ENCODE results near the gene CDC6. TPM values are rescaled to one million over a fixed set of nuclear protein-coding genes. Genes with fewer than 3 reads are reported as not detected.

CDC6 gene
- total RNA-seq, 2 experiments from 2014 or later, result 105 to 171 TPM

GRCh38 chr17:40341808-40342503 is 54.3 kb downstream of the CDC6 start:
- H3K36me3 Mint-ChIP-seq (ENCODE audit: low read depth), result peaks cover 7% of the 10 kb centered on the region
- peak overlapping the region; percentile 60 for H3K4me3 Mint-ChIP-seq
- no peaks in the 10 kb centered on the region for H3K27me3 Mint-ChIP-seq
- no peak for DNase-seq
- ChIA-PET POLR2A (interaction anchor here (0.6 to 1.0 kb wide), 2 partner anchors 101 to 241 kb away, joined by 3 to 6 read pairs; no protein-coding TSS in a partner anchor), CTCF (interaction anchor here (1.2 kb wide), 1 partner anchor 39 kb away, joined by 5 read pairs; no protein-coding TSS in a partner anchor)
- intact Hi-C loops (cut with DNase I, micrococcal nuclease), result loop anchor here (1.0 to 5.0 kb wide), 6 partner anchors 19 to 125 kb away; partner anchors contain the start of genes RARA (in 1 of the 2) and WIPF2 (in 1 of the 2)
- no peaks in the 10 kb centered on the region for H3K9me3 Mint-ChIP-seq (ENCODE audit: low read depth)
- no peak for ATAC-seq
- H3K27ac Mint-ChIP-seq, result no peak overlapping the region
- H3K4me1 Mint-ChIP-seq, result peaks cover 80% of the 10 kb centered on the region

DNA sequence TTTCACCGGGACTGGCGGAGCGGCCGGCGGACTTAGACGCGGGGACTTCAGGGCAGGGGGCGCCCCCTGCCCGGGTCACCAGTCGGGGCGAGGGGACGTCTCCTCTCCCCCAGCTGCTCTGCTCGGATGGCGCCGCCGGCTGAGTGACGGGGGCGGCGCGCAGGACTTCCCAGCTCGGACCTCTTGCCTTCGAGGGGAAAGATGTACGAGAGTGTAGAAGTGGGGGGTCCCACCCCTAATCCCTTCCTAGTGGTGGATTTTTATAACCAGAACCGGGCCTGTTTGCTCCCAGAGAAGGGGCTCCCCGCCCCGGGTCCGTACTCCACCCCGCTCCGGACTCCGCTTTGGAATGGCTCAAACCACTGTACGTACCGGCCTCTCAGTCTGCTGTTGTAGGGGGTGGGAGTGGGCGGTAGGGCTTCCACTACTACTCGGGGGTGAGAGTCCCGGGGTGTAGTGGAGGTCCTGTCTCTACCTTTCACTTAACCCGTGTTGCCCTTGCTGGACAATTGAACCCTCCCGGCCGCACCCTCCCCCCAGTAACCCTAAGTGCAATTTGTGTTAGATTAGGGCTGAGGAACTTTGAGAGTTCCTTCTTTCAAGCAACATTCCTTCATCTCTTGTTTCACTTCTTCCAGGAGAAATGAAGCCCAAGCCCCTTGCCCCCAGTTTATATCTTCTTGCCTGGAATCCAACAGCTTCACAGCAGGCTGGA is 55.0 kb downstream of the CDC6 start:
- DNase-seq (no peak), ATAC-seq (no peak)
- no peaks in the 10 kb centered on the region for H3K9me3 Mint-ChIP-seq (ENCODE audit: low read depth)
- POLR2A ChIA-PET, result interaction anchor here (0.6 kb wide), 1 partner anchor 102 kb away, joined by 6 read pairs; no protein-coding TSS in a partner anchor
- H3K4me3 Mint-ChIP-seq, result peak overlapping the region; percentile 58
- H3K27me3 Mint-ChIP-seq, result no peaks in the 10 kb centered on the region
- intact Hi-C loops (cut with DNase I, micrococcal nuclease), result loop anchor here in 1 of 2 experiments (5.0 kb wide), 2 partner anchors 35 to 125 kb away; partner anchors contain the start of genes RARA and WIPF2
- peak overlapping the region; percentile 31 for H3K27ac Mint-ChIP-seq
- CTCF ChIA-PET, result interaction anchor here (1.5 kb wide), 1 partner anchor 12 kb away, joined by 7 read pairs; no protein-coding TSS in a partner anchor
- H3K36me3 Mint-ChIP-seq (ENCODE audit: low read depth), result peaks cover 6% of the 10 kb centered on the region
- H3K4me1 Mint-ChIP-seq, result peaks cover 76% of the 10 kb centered on the region

- ChIA-PET CTCF (interaction anchor here (0.6 to 1.5 kb wide), 8 partner anchors 11 to 271 kb away, joined by 3 to 7 read pairs (median 4); no protein-coding TSS in a partner anchor), POLR2A (no interaction called here)
- H3K4me1 Mint-ChIP-seq, result peaks cover 71% of the 10 kb centered on the region
- no peaks in the 10 kb centered on the region for H3K9me3 Mint-ChIP-seq (ENCODE audit: low read depth)
- intact Hi-C loops (cut with DNase I, micrococcal nuclease), result loop anchor here in 1 of 2 experiments (5.0 kb wide), 2 partner anchors 36 to 126 kb away; partner anchors contain the start of genes RARA and WIPF2
- peak overlapping the region; percentile 58 for H3K4me3 Mint-ChIP-seq
- no peaks in the 10 kb centered on the region for H3K27me3 Mint-ChIP-seq
- H3K27ac Mint-ChIP-seq, result no peak overlapping the region
- ATAC-seq (no peak), DNase-seq (no peak)
- peaks cover 6% of the 10 kb centered on the region for H3K36me3 Mint-ChIP-seq (ENCODE audit: low read depth)
Measured at GRCh38 chr17:40343219-40344119, 55.8 kb downstream of the CDC6 start.

- Mint-ChIP-seq H3K27ac (peak overlapping the region; percentile 39), H3K4me3 (peak overlapping the region; percentile 39), H3K9me3 (ENCODE audit: low read depth) (no peaks in the 10 kb centered on the region), H3K4me1 (peaks cover 64% of the 10 kb centered on the region), H3K36me3 (ENCODE audit: low read depth) (peaks cover 10% of the 10 kb centered on the region), H3K27me3 (no peaks in the 10 kb centered on the region)
- ChIA-PET CTCF (interaction anchor here (0.7 to 2.1 kb wide), 8 partner anchors 10 to 175 kb away, joined by 3 to 8 read pairs (median 4); no protein-coding TSS in a partner anchor), POLR2A (interaction anchor here (0.7 kb wide), 1 partner anchor 49 kb away, joined by 3 read pairs; no protein-coding TSS in a partner anchor)
- ATAC-seq (no peak), DNase-seq (no peak)
- intact Hi-C loops (cut with DNase I, micrococcal nuclease), result loop anchor here in 1 of 2 experiments (5.0 kb wide), 2 partner anchors 37 to 127 kb away; partner anchors contain the start of genes RARA and WIPF2
Measured at GRCh38 chr17:40344421-40345160, 56.9 kb downstream of the CDC6 start.

- Mint-ChIP-seq H3K27me3 (no peaks in the 10 kb centered on the region), H3K36me3 (ENCODE audit: low read depth) (peaks cover 15% of the 10 kb centered on the region), H3K4me3 (peak overlapping the region; percentile 39), H3K4me1 (peaks cover 58% of the 10 kb centered on the region), H3K9me3 (ENCODE audit: low read depth) (no peaks in the 10 kb centered on the region), H3K27ac (peak overlapping the region; percentile 55)
- peak; percentile 6 for ATAC-seq
- ChIA-PET POLR2A (no interaction called here), CTCF (interaction anchor here (0.6 to 2.1 kb wide), 10 partner anchors 9 to 1362 kb away, joined by 3 to 8 read pairs (median 4); no protein-coding TSS in a partner anchor)
- intact Hi-C loops (cut with DNase I, micrococcal nuclease), result no loop called here
- peak; percentile 52 for DNase-seq
Measured at GRCh38 chr17:40345161-40345993, 57.7 kb downstream of the CDC6 start.

- peaks cover 51% of the 10 kb centered on the region for H3K4me1 Mint-ChIP-seq
- H3K36me3 Mint-ChIP-seq (ENCODE audit: low read depth), result peaks cover 15% of the 10 kb centered on the region
- POLR2A ChIA-PET, result no interaction called here
Measured at GRCh38 chr17:40345994-40346764, 58.5 kb downstream of the CDC6 start.

GRCh38 chr17:40346765-40347158 is 59.1 kb downstream of the CDC6 start:
- ChIA-PET CTCF (interaction anchor here (0.6 to 2.1 kb wide), 4 partner anchors 8 to 258 kb away, joined by 3 to 8 read pairs (median 4); no protein-coding TSS in a partner anchor), POLR2A (no interaction called here)
- H3K27me3 Mint-ChIP-seq, result no peaks in the 10 kb centered on the region
- peaks cover 49% of the 10 kb centered on the region for H3K4me1 Mint-ChIP-seq
- intact Hi-C loops (cut with DNase I, micrococcal nuclease), result loop anchor here in 1 of 2 experiments (1.0 kb wide), 1 partner anchor 159 kb away; no protein-coding TSS in a partner anchor
- H3K4me3 Mint-ChIP-seq, result no peak overlapping the region
- H3K27ac Mint-ChIP-seq, result no peak overlapping the region
- no peak for ATAC-seq
- H3K36me3 Mint-ChIP-seq (ENCODE audit: low read depth), result peaks cover 15% of the 10 kb centered on the region
- no peaks in the 10 kb centered on the region for H3K9me3 Mint-ChIP-seq (ENCODE audit: low read depth)
- no peak for DNase-seq

More at GRCh38 chr17:40345994-40346764, 58.5 kb downstream of the CDC6 start:
- intact Hi-C loops (cut with DNase I, micrococcal nuclease), result loop anchor here in 1 of 2 experiments (1.0 kb wide), 1 partner anchor 159 kb away; no protein-coding TSS in a partner anchor
- Mint-ChIP-seq H3K27ac (peak overlapping the region; percentile 11), H3K4me3 (peak overlapping the region; percentile 39), H3K27me3 (no peaks in the 10 kb centered on the region), H3K9me3 (ENCODE audit: low read depth) (no peaks in the 10 kb centered on the region)
- no peak for ATAC-seq
- DNase-seq, result no peak
- CTCF ChIA-PET, result interaction anchor here (0.6 to 2.1 kb wide), 9 partner anchors 9 to 1362 kb away, joined by 3 to 8 read pairs (median 3); no protein-coding TSS in a partner anchor

GRCh38 chr17:40347319-40348135 is 59.8 kb downstream of the CDC6 start:
- CTCF ChIA-PET, result interaction anchor here (0.6 to 1.5 kb wide), 5 partner anchors 14 to 249 kb away, joined by 3 to 5 read pairs (median 4); no protein-coding TSS in a partner anchor
- DNase-seq (no peak), ATAC-seq (no peak)
- peaks cover 22% of the 10 kb centered on the region for H3K36me3 Mint-ChIP-seq (ENCODE audit: low read depth)
- peak overlapping the region; percentile 51 for H3K27ac Mint-ChIP-seq
- intact Hi-C loops (cut with DNase I, micrococcal nuclease), result no loop called here
- POLR2A ChIA-PET, result no interaction called here
- no peaks in the 10 kb centered on the region for H3K27me3 Mint-ChIP-seq
- H3K4me3 Mint-ChIP-seq, result no peak overlapping the region
- H3K4me1 Mint-ChIP-seq, result peaks cover 53% of the 10 kb centered on the region
- H3K9me3 Mint-ChIP-seq (ENCODE audit: low read depth), result no peaks in the 10 kb centered on the region

Data from activated CD4-positive, alpha-beta T cell treated with anti-CD3 and anti-CD28 coated beads for 36 hours (primary cell).